ENCODE results near the gene LEKR1.

DNA sequence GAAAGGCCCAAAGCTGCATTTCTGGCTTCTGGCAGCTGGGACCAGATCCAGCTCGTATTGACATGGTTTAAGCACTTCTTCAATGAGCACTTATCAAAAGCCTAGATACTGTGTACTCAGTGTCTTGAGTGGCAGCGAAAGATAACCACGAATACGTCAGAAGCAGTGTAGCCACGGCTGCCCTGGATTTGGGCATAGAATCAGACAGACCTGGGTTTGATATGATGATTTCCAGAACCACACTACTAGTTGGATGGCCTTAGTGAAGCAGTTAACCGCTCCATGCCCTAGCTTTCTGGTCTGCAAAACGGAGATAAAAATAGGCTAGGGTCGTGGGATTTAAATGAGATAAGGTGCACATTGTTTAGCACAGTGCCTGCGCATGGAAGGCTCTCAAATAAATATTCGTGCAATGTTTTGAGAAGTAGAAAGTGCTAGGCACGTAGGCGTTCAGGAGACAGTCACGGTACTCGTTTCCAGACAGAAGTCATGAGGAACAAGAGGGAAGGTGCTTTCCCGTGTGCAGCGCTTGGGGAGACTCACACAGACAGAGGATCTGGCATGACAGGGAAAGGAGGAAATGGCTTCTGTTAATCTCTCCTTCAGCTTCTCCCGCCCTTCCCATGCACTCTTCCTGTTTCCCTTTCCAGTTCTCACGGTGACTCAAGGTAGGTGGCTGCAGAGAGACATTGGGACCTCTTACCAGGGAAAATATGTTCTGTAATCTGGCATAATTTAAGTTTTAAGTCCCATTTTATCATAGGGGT is 263.5 kb downstream of the LEKR1 start:
- TF ChIP-seq, protein P1, sequence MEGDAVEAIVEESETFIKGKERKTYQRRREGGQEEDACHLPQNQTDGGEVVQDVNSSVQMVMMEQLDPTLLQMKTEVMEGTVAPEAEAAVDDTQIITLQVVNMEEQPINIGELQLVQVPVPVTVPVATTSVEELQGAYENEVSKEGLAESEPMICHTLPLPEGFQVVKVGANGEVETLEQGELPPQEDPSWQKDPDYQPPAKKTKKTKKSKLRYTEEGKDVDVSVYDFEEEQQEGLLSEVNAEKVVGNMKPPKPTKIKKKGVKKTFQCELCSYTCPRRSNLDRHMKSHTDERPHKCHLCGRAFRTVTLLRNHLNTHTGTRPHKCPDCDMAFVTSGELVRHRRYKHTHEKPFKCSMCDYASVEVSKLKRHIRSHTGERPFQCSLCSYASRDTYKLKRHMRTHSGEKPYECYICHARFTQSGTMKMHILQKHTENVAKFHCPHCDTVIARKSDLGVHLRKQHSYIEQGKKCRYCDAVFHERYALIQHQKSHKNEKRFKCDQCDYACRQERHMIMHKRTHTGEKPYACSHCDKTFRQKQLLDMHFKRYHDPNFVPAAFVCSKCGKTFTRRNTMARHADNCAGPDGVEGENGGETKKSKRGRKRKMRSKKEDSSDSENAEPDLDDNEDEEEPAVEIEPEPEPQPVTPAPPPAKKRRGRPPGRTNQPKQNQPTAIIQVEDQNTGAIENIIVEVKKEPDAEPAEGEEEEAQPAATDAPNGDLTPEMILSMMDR (IDR thresholded peaks at IDR 0.05), result no peak
- TF ChIP-seq ZFX (IDR thresholded peaks at IDR 0.05; ENCODE audit: borderline replicate concordance), result no peak

Data from 22Rv1 (cell line).